A673 (cell line): ENCODE measurements around the gene SPO11. TPM values are rescaled to one million over a fixed set of nuclear protein-coding genes. Genes with fewer than 3 reads are reported as not detected.

Experiments
- BruUV-seq: library from RNA; stranded (reverse); fragments of 400-500 nt; replicated peaks from 2 replicates; lab custom pipeline; 2021; lab: Mats Ljungman, UMichigan
- CTCF ChIA-PET: fragments of 300-600 bp; sonication (Branson Sonifier 250); formaldehyde crosslinking; loops from one replicate; lab custom pipeline; 2022; ENCODE audit warnings: antibody characterized with exemption; lab: Charles Lee
- POLR2A ChIA-PET: fragments of 300-600 bp; sonication (Branson Sonifier 250); formaldehyde crosslinking; loops from one replicate; lab custom pipeline; 2022; ENCODE audit warnings: antibody characterized with exemption; ENCODE audit not compliant: low non-redundant PET; lab: Charles Lee
- DNase-seq: peaks from one replicate; pipeline ENCODE4 v3.0.0-alpha.2; 2015; ENCODE audit warnings: low spot score
- H3K27ac ChIP-seq: fragments of 200-600 bp; sonication (generic); 2 replicates; pipeline ENCODE4 v1.5.1; 2016; ENCODE audit warnings: mixed run types, low read depth, mild to moderate bottlenecking, mixed read lengths, antibody characterized with exemption, low read length; ENCODE audit not compliant: poor library complexity, severe bottlenecking
- H3K27me3 ChIP-seq: fragments of 200-600 bp; sonication (generic); replicated peaks from 2 replicates; pipeline ENCODE4 v1.6.1; 2017; ENCODE audit warnings: mixed run types, low read depth, mild to moderate bottlenecking, mixed read lengths, antibody characterized with exemption, low read length; ENCODE audit not compliant: insufficient read depth, poor library complexity
- H3K36me3 ChIP-seq: fragments of 200-600 bp; sonication (generic); 2 replicates; pipeline ENCODE4 v1.6.1; 2016; ENCODE audit warnings: mixed run types, mild to moderate bottlenecking, mixed read lengths, antibody characterized with exemption, low read length; ENCODE audit not compliant: insufficient read depth, poor library complexity, severe bottlenecking
- H3K4me1 ChIP-seq: fragments of 200-600 bp; sonication (generic); 2 replicates; pipeline ENCODE4 v1.6.1; 2017; ENCODE audit warnings: mixed run types, mild to moderate bottlenecking, mixed read lengths, antibody characterized with exemption, low read length; ENCODE audit not compliant: insufficient read depth, poor library complexity, severe bottlenecking
- H3K4me3 ChIP-seq: fragments of 200-600 bp; sonication (generic); 2 replicates; pipeline ENCODE4 v1.5.1; 2016; ENCODE audit warnings: low read depth, mixed run types, mild to moderate bottlenecking, mixed read lengths, low read length; ENCODE audit not compliant: poor library complexity, severe bottlenecking
- H3K9me3 ChIP-seq: fragments of 200-600 bp; sonication (generic); 2 replicates; pipeline ENCODE4 v1.6.1; 2016; ENCODE audit warnings: mixed run types, low read depth, mild to moderate bottlenecking, mixed read lengths, antibody characterized with exemption, low read length; ENCODE audit not compliant: poor library complexity, severe bottlenecking
- CTCF ChIP-seq: fragments of 300-800, 200-600 bp; sonication (generic); conservative IDR thresholded peaks from 2 replicates; pipeline ENCODE4 v1.5.1; 2017; ENCODE audit warnings: low read depth, mild to moderate bottlenecking, antibody characterized with exemption, low read length, moderate library complexity, mixed read lengths
- EZH2 ChIP-seq: fragments of 200-600 bp; sonication (generic); IDR thresholded peaks from 2 replicates; pipeline ENCODE4 v1.6.1; 2017; ENCODE audit warnings: borderline replicate concordance, low read depth, mild to moderate bottlenecking, mixed read lengths, antibody characterized with exemption, low read length; ENCODE audit not compliant: poor library complexity, severe bottlenecking
- intact Hi-C: fragments of 100-400 bp; cut with micrococcal nuclease; formaldehyde crosslinking; loops from one replicate; pipeline ENCODE4 v1.10.0; 2022; ENCODE audit not compliant: unreplicated experiment
- total RNA-seq: library from RNA; stranded (reverse); gene quantifications from 2 replicates; pipeline ENCODE4 v1.2.3, GENCODE V29; 2021

The SPO11 gene
- total RNA-seq, 1 experiment from 2014 or later = not detected

DNA sequence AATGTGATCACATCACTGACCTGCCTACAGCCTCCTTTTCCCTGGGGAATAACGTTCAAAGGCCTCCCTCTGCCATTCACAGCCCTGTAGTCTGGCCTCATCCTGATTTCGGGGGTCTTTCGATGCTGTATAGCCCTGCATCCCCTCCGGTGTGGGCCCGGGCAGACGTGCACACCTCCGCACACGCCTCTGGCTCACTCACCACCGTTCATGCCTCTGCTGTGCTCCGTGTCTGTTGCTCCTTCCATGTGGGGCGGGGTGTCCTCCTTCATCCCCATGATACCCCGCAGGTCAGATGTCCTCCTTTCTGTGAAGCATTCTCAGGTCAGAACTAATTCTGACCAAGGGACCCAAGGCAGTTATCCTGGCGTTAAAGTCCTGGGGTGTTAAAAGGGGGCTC is 47.7 kb downstream of the SPO11 start:
- Histone ChIP-seq H3K4me3 (no peak overlapping the region), H3K36me3 (peaks cover 50% of the 10 kb centered on the region), H3K27ac (no peak overlapping the region), H3K9me3 (no peaks in the 10 kb centered on the region), H3K4me1 (no peaks in the 10 kb centered on the region), H3K27me3 (no peaks in the 10 kb centered on the region)
- intact Hi-C loops = no loop called here
- ChIA-PET POLR2A (no interaction called here), CTCF (no interaction called here)
- no peak for DNase-seq
- TF ChIP-seq CTCF (no peak), EZH2 (no peak)
- BruUV-seq = no TSS peak

- DNase-seq = no peak
- intact Hi-C loops = no loop called here
- Histone ChIP-seq H3K27me3 (no peaks in the 10 kb centered on the region), H3K4me1 (no peaks in the 10 kb centered on the region), H3K4me3 (no peak overlapping the region), H3K36me3 (peaks cover 44% of the 10 kb centered on the region), H3K27ac (no peak overlapping the region), H3K9me3 (no peaks in the 10 kb centered on the region)
- TF ChIP-seq CTCF (no peak), EZH2 (no peak)
- POLR2A ChIA-PET = no interaction called here
- BruUV-seq = no TSS peak
- CTCF ChIA-PET = no interaction called here
Observed at GRCh38 chr20:57378107-57378506, 48.5 kb downstream of the SPO11 start.

GRCh38 chr20:57378646-57379262 is 49.2 kb downstream of the SPO11 start:
- BruUV-seq = no TSS peak
- H3K36me3 ChIP-seq = peaks cover 37% of the 10 kb centered on the region

More at GRCh38 chr20:57378646-57379262, 49.2 kb downstream of the SPO11 start:
- no peaks in the 10 kb centered on the region for H3K27me3 ChIP-seq
- POLR2A ChIA-PET = no interaction called here
- H3K27ac ChIP-seq = no peak overlapping the region
- no peaks in the 10 kb centered on the region for H3K4me1 ChIP-seq
- H3K4me3 ChIP-seq = no peak overlapping the region
- H3K9me3 ChIP-seq = no peaks in the 10 kb centered on the region
- DNase-seq = no peak
- TF ChIP-seq CTCF (no peak), EZH2 (no peak)
- intact Hi-C loops = no loop called here
- CTCF ChIA-PET = no interaction called here
